Liver (tissue), 9 donors: ENCODE measurements around the gene SPECC1L. TPM values are rescaled to one million over a fixed set of nuclear protein-coding genes. Genes with fewer than 3 reads are reported as not detected.
A peak's percentile ranks its signal among the peaks of the same experiment; 100 is the strongest.
"Not testable (repeated sequence)": the region's sequence is repeated elsewhere in the genome, so short reads cannot be mapped to it uniquely, and the experiment has no call there.

Source experiments
- DNase-seq: peaks from one replicate; pipeline ENCODE4 v3.0.0-alpha.2; 2017; ENCODE audit warnings: low spot score
- H3K27ac ChIP-seq, 2 donors: one replicate each; pipeline ENCODE4 v1.7.0; 2013; ENCODE audit warnings: inconsistent platforms in 2 of 2, low read length in 2 of 2, control low read depth in 1 of 2, low read depth in 1 of 2, mild to moderate bottlenecking in 1 of 2
- H3K27me3 ChIP-seq, 4 donors: one replicate each; pipeline versions ENCODE4 v1.6.1 to v1.7.0; 2013; ENCODE audit warnings: low read length in 3 of 4, inconsistent platforms in 1 of 4, mild to moderate bottlenecking in 1 of 4, moderate library complexity in 1 of 4; ENCODE audit not compliant: control insufficient read depth in 4 of 4, insufficient read depth in 4 of 4
- H3K36me3 ChIP-seq, 4 donors: one replicate each; pipeline versions ENCODE4 v1.6.1 to v1.7.0; 2013; ENCODE audit warnings: low read length in 3 of 4, mild to moderate bottlenecking in 3 of 4, low read depth in 1 of 4, moderate library complexity in 1 of 4; ENCODE audit not compliant: control insufficient read depth in 4 of 4, insufficient read depth in 3 of 4
- H3K4me1 ChIP-seq, 4 donors: one replicate each; pipeline versions ENCODE4 v1.6.1 to v1.7.0; 2013; ENCODE audit warnings: low read length in 3 of 4, mild to moderate bottlenecking in 3 of 4, moderate library complexity in 1 of 4; ENCODE audit not compliant: control insufficient read depth in 4 of 4, insufficient read depth in 4 of 4
- H3K4me3 ChIP-seq, 3 donors: one replicate each; pipeline versions ENCODE4 v1.6.1 to v1.7.0; 2013; ENCODE audit warnings: low read length in 3 of 3, control low read depth in 1 of 3, low read depth in 1 of 3, mild to moderate bottlenecking in 1 of 3
- H3K9ac ChIP-seq, 2 donors: one replicate each; pipeline ENCODE4 v1.7.0; 2013; ENCODE audit warnings: low read length in 2 of 2, mild to moderate bottlenecking in 2 of 2, moderate library complexity in 2 of 2, control low read depth in 1 of 2, low read depth in 1 of 2
- H3K9me3 ChIP-seq, 4 donors: one replicate each; pipeline versions ENCODE4 v1.6.1 to v1.7.0; 2013; ENCODE audit warnings: low read length in 3 of 4; ENCODE audit not compliant: control insufficient read depth in 4 of 4
- EGR1 ChIP-seq, 2 donors: IDR thresholded peaks; 2 replicates each; pipeline ENCODE4 v1.6.1; 2016 to 2018; ENCODE audit warnings: antibody characterized with exemption in 2 of 2, low read depth in 2 of 2
- FOXA1 ChIP-seq: IDR thresholded peaks from 2 replicates; pipeline ENCODE4 v1.6.1; 2016; ENCODE audit warnings: antibody characterized with exemption
- GABPA ChIP-seq, 2 donors: IDR thresholded peaks in 1 of 2; conservative IDR thresholded peaks in 1 of 2; 2 replicates each; pipeline ENCODE4 v1.6.1; 2016; ENCODE audit warnings: antibody characterized with exemption in 2 of 2, mild to moderate bottlenecking in 1 of 2, moderate library complexity in 1 of 2
- HNF4G ChIP-seq: IDR thresholded peaks from 2 replicates; pipeline ENCODE4 v1.6.1; 2016; ENCODE audit warnings: antibody characterized with exemption
- SP1 ChIP-seq: IDR thresholded peaks from 2 replicates; pipeline ENCODE4 v1.6.1; 2018; ENCODE audit warnings: antibody characterized with exemption, mild to moderate bottlenecking
- YY1 ChIP-seq: IDR thresholded peaks from 2 replicates; pipeline ENCODE4 v1.6.1; 2016; ENCODE audit warnings: antibody characterized with exemption, mild to moderate bottlenecking
- WGBS: extraction: QIAGEN DNeasy Blood & Tissue Kit; methylation state at CpG from one replicate; pipeline ENCODE4 v1.1.7; 2013; 5-methylcytosine and 5-hydroxymethylcytosine counted together
- polyA plus RNA-seq, 2 donors: library from polyadenylated mRNA; stranded (reverse) in 1 of 2; unstranded in 1 of 2; fragments of 200-250 nt in 1 of 2; fragments of >200 nt in 1 of 2; fragmentation: Nextera tagmentation in 1 of 2; extraction: Ambion mirVana in 1 of 2; gene quantifications; one replicate each; pipeline versions ENCODE4 v1.2.1 to v1.2.3, GENCODE V29; 2013 to 2015
- total RNA-seq, 2 donors: library from RNA; depleted of rRNA; stranded (reverse); fragments of >200 nt; gene quantifications; one replicate each; pipeline ENCODE4 v1.2.3, GENCODE V29; 2014
- TF ChIP-seq, protein P1 (sequence below): IDR thresholded peaks from 2 replicates; pipeline ENCODE4 v1.6.1; 2016; ENCODE audit warnings: antibody characterized with exemption
- TF ChIP-seq, protein P2 (sequence below): fragments of 150-350 bp; IDR thresholded peaks from 2 replicates; pipeline ENCODE4 v1.5.1; 2017; ENCODE audit warnings: improper control_type of control experiment, low read depth, low read length; ENCODE audit not compliant: missing input control
- TF ChIP-seq, protein P3 (sequence below): IDR thresholded peaks from 2 replicates; pipeline ENCODE4 v1.6.1; 2016; ENCODE audit warnings: antibody characterized with exemption
- donor health status: healthy.
- donor health status: healthy.
- donor health status: healthy.
- donor health status: healthy.
- donor health status: healthy.

The SPECC1L gene
- total and polyA plus RNA-seq, 4 donors = 5.4 to 22.3 (median 12.3) TPM

GRCh38 chr22:24240381-24240780, 30.2 kb upstream of the SPECC1L start:
- Histone ChIP-seq H3K9me3 (no peaks in the 10 kb centered on the region), H3K36me3 (no peaks in the 10 kb centered on the region), H3K27me3 (no peaks in the 10 kb centered on the region), H3K4me3 (no peak overlapping the region), H3K27ac (no peak overlapping the region), H3K9ac (no peak overlapping the region), H3K4me1 (peaks cover 0 to 4% (median 2%) of the 10 kb centered on the region in 4 donors)
- no peak for DNase-seq
- no peak for TF ChIP-seq HNF4G
- no peak for TF ChIP-seq SP1
- TF ChIP-seq FOXA1 = no peak
- TF ChIP-seq, protein P1, sequence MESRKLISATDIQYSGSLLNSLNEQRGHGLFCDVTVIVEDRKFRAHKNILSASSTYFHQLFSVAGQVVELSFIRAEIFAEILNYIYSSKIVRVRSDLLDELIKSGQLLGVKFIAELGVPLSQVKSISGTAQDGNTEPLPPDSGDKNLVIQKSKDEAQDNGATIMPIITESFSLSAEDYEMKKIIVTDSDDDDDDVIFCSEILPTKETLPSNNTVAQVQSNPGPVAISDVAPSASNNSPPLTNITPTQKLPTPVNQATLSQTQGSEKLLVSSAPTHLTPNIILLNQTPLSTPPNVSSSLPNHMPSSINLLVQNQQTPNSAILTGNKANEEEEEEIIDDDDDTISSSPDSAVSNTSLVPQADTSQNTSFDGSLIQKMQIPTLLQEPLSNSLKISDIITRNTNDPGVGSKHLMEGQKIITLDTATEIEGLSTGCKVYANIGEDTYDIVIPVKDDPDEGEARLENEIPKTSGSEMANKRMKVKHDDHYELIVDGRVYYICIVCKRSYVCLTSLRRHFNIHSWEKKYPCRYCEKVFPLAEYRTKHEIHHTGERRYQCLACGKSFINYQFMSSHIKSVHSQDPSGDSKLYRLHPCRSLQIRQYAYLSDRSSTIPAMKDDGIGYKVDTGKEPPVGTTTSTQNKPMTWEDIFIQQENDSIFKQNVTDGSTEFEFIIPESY = no peak
- TF ChIP-seq YY1 = no peak
- TF ChIP-seq GABPA (IDR thresholded peaks at IDR 0.05 in 1 of 2, conservative IDR thresholded peaks at IDR 0.05 in 1 of 2) = no peak
- TF ChIP-seq, protein P2, sequence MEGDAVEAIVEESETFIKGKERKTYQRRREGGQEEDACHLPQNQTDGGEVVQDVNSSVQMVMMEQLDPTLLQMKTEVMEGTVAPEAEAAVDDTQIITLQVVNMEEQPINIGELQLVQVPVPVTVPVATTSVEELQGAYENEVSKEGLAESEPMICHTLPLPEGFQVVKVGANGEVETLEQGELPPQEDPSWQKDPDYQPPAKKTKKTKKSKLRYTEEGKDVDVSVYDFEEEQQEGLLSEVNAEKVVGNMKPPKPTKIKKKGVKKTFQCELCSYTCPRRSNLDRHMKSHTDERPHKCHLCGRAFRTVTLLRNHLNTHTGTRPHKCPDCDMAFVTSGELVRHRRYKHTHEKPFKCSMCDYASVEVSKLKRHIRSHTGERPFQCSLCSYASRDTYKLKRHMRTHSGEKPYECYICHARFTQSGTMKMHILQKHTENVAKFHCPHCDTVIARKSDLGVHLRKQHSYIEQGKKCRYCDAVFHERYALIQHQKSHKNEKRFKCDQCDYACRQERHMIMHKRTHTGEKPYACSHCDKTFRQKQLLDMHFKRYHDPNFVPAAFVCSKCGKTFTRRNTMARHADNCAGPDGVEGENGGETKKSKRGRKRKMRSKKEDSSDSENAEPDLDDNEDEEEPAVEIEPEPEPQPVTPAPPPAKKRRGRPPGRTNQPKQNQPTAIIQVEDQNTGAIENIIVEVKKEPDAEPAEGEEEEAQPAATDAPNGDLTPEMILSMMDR = no peak
- TF ChIP-seq EGR1 (IDR thresholded peaks at IDR 0.05; ENCODE audit: low read depth in 2 of 2) = no peak
- TF ChIP-seq, protein P3, sequence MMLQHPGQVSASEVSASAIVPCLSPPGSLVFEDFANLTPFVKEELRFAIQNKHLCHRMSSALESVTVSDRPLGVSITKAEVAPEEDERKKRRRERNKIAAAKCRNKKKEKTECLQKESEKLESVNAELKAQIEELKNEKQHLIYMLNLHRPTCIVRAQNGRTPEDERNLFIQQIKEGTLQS = no peak
- 93% methylated on average over 6 of the region's 6 CpGs for WGBS

GRCh38 chr22:24240985-24241692, 29.5 kb upstream of the SPECC1L start:
- not testable (repeated sequence) for H3K4me3 ChIP-seq, H3K27ac ChIP-seq, DNase-seq, H3K9ac ChIP-seq, H3K36me3 ChIP-seq, H3K4me1 ChIP-seq, H3K9me3 ChIP-seq, H3K27me3 ChIP-seq
- 78% methylated on average over 9 of the region's 9 CpGs for WGBS

GRCh38 chr22:24243417-24243816, 27.2 kb upstream of the SPECC1L start:
- not testable (repeated sequence) for H3K4me3 ChIP-seq, H3K27me3 ChIP-seq, DNase-seq, H3K9me3 ChIP-seq, H3K9ac ChIP-seq, H3K36me3 ChIP-seq
- WGBS = 68% methylated on average over 3 of the region's 3 CpGs
- Histone ChIP-seq H3K27ac (peak overlapping the region; percentile 4), H3K4me1 (peaks cover 0 to 10% (median 3%) of the 10 kb centered on the region in 4 donors)
